Fibroblast of lung (primary cell): Measurements from ENCODE around the gene CDK11B. TPM values are rescaled to one million over a fixed set of nuclear protein-coding genes. Genes with fewer than 3 reads are reported as not detected.
"Not testable (repeated sequence)": the region's sequence is repeated elsewhere in the genome, so short reads cannot be mapped to it uniquely, and the experiment has no call there.

Source experiments
- DNase-seq, 2 donors: peaks; one replicate each; pipeline versions ENCODE4 v3.0.0 to v3.0.0-alpha.2; 2010; ENCODE audit warnings: low read depth in 2 of 2
- H2AFZ ChIP-seq: 2 replicates; pipeline ENCODE4 v1.5.1; 2012; ENCODE audit warnings: low read length, control low read depth, inconsistent platforms
- H3K27ac ChIP-seq: 2 replicates; pipeline ENCODE4 v1.5.1; 2011; ENCODE audit warnings: low read length, control low read depth; ENCODE audit not compliant: insufficient read depth
- H3K27me3 ChIP-seq: 2 replicates; pipeline ENCODE4 v1.5.1; 2011; ENCODE audit warnings: mild to moderate bottlenecking, low read length; ENCODE audit not compliant: control insufficient read depth, insufficient read depth
- H3K36me3 ChIP-seq: 2 replicates; pipeline ENCODE4 v1.5.1; 2011; ENCODE audit warnings: low read length; ENCODE audit not compliant: control insufficient read depth, insufficient read depth
- H3K4me1 ChIP-seq: 2 replicates; pipeline ENCODE4 v1.5.1; 2011; ENCODE audit warnings: low read length; ENCODE audit not compliant: control insufficient read depth, insufficient read depth; ENCODE audit errors: extremely low read depth
- H3K4me2 ChIP-seq: 2 replicates; pipeline ENCODE4 v1.5.1; 2011; ENCODE audit warnings: low read length, control low read depth; ENCODE audit not compliant: insufficient read depth; ENCODE audit errors: extremely low read depth
- H3K4me3 ChIP-seq, 4 experiments: fragments of 200-600 bp in 1 of 4; sonication (generic) in 1 of 4; replicated peaks in 1 of 4; 2 replicates each; pipeline ENCODE4 v1.5.1; 2011 to 2016; ENCODE audit warnings: low read length in 4 of 4, low read depth in 3 of 4, mild to moderate bottlenecking in 3 of 4, control low read depth in 2 of 4, inconsistent platforms in 1 of 4, mixed read lengths in 1 of 4; ENCODE audit not compliant: insufficient read depth in 1 of 4; ENCODE audit errors: control extremely low read depth in 1 of 4
- H3K79me2 ChIP-seq: 2 replicates; pipeline ENCODE4 v1.5.1; 2012; ENCODE audit warnings: mild to moderate bottlenecking, low read length, inconsistent platforms; ENCODE audit not compliant: control insufficient read depth, insufficient read depth
- H3K9ac ChIP-seq: 2 replicates; pipeline ENCODE4 v1.5.1; 2011; ENCODE audit warnings: mild to moderate bottlenecking, low read length, control low read depth; ENCODE audit not compliant: insufficient read depth
- H3K9me3 ChIP-seq: 2 replicates; pipeline ENCODE4 v1.5.1; 2012; ENCODE audit warnings: low read depth, low read length; ENCODE audit not compliant: control insufficient read depth, insufficient read depth
- H4K20me1 ChIP-seq: 2 replicates; pipeline ENCODE4 v1.5.1; 2011; ENCODE audit warnings: low read length; ENCODE audit not compliant: control insufficient read depth, insufficient read depth; ENCODE audit errors: extremely low read depth
- CTCF ChIP-seq, 2 donors: IDR thresholded peaks in 1 of 2; conservative IDR thresholded peaks in 1 of 2; 1 replicate in 1 of 2; 2 replicates in 1 of 2; pipeline ENCODE4 v1.5.1; 2011 to 2012; ENCODE audit warnings: low read length in 2 of 2, control low read depth in 1 of 2, inconsistent platforms in 1 of 2, low read depth in 1 of 2, mild to moderate bottlenecking in 1 of 2
- polyA plus RNA-seq, 2 donors: library from polyadenylated mRNA; depleted of rRNA in 1 of 2; stranded (reverse) in 1 of 2; unstranded in 1 of 2; fragments of >200 nt; gene quantifications; 2 replicates each; pipeline ENCODE4 v1.2.1, GENCODE V29; 2011 to 2012; ENCODE audit warnings: missing spikeins in 1 of 2
- total RNA-seq: library from RNA; depleted of rRNA; stranded (reverse); fragments of >200 nt; gene quantifications from 2 replicates; pipeline ENCODE4 v1.2.1, GENCODE V29; 2014

Gene CDK11B
- total and polyA plus RNA-seq, 2 donors (not counting 1 experiment from before 2014, with no cell fraction given), result 2.5 to 9.7 TPM

GRCh38 chr1:1696431-1697357, 37.9 kb upstream of the CDK11B start:
- H3K9ac ChIP-seq, H3K9me3 ChIP-seq, H4K20me1 ChIP-seq, H3K4me2 ChIP-seq, H2AFZ ChIP-seq, H3K27me3 ChIP-seq, DNase-seq, H3K4me1 ChIP-seq, H3K27ac ChIP-seq, H3K79me2 ChIP-seq, H3K36me3 ChIP-seq, H3K4me3 ChIP-seq: not testable (repeated sequence)

DNA sequence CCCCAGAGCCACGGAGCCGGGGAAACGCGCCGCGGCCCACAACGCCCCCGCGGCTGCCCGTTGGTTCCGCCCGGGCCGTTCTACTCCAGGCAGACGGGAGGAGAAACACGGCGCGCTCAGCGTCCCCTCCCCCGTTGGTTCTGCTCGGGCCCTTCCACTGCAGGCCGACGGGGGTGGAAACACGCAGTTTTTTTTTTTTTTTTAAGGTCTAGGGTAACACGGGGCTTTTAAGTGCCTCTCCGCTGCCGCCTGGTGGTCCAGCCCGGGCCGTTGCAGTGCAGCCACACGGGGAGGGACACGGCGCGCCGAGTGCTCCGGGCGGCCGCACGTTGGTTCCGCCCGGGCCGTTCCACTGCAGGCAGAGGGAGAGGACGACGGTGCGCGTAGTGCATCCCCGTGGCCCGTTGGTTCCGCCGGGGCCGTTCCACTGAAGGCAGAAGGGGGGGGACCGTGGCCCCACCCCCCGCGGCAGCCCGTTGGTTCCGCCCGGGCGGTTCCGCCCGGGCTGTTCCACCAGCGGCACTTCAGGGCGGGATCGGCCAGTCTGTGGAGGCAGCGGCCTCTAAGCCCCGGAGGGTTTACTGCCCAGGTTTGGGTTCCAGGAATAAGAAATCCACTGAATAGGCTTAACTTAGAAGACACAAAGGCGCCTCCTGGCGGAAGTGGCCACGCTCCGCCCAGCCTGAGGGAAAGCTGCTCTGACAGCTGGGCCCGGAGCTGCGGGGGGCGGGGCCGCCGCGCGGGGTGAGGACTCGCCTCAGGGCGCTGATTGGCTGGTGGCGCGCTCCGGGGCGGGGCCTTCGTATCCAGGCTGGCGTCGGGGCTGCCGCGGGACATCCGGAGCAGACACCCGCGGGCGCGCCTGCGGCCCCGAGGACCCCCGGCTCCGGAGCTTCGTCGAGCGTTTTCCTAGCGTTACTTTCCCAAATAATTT, 34.2 kb upstream of the CDK11B start, which contains the start of gene SLC35E2B:
Gene SLC35E2B (minus strand): TSS at position 82 of the 934 bp plus-strand sequence. CDS start 16,096 bp downstream, outside the sequence.
- TF ChIP-seq CTCF (conservative IDR thresholded peaks at IDR 0.05 in 1 of 2, IDR thresholded peaks at IDR 0.05 in 1 of 2; ENCODE audit: low read depth in 1 of 2, low read length in 2 of 2), result peak in 1 of 2 donors; percentile 38
- H4K20me1 ChIP-seq, H3K27me3 ChIP-seq, H3K4me2 ChIP-seq, H3K36me3 ChIP-seq, H3K9me3 ChIP-seq, H2AFZ ChIP-seq, H3K4me1 ChIP-seq: not testable (repeated sequence)
- Histone ChIP-seq H3K79me2 (peaks cover 11% of the 10 kb centered on the region), H3K9ac (peak within 1 kb of the TSS; percentile 70), H3K4me3 (peak within 1 kb of the TSS; percentile 31 to 54 (median 44)), H3K27ac (peak within 1 kb of the TSS; percentile 73)
- DNase-seq, result peak; percentile 93 to 97

- H3K27ac ChIP-seq, result peak overlapping the region; percentile 73
- not testable (repeated sequence) for H3K4me1 ChIP-seq, H3K4me2 ChIP-seq, H3K27me3 ChIP-seq, H2AFZ ChIP-seq, H4K20me1 ChIP-seq, H3K36me3 ChIP-seq, H3K9me3 ChIP-seq
- H3K4me3 ChIP-seq, result peak overlapping the region; percentile 31 to 54 (median 44)
- peak; percentile 52 to 76 for DNase-seq
- peak overlapping the region; percentile 70 for H3K9ac ChIP-seq
- H3K79me2 ChIP-seq, result peaks cover 15% of the 10 kb centered on the region
Observed at GRCh38 chr1:1692324-1692713, 33.5 kb upstream of the CDK11B start.

DNA sequence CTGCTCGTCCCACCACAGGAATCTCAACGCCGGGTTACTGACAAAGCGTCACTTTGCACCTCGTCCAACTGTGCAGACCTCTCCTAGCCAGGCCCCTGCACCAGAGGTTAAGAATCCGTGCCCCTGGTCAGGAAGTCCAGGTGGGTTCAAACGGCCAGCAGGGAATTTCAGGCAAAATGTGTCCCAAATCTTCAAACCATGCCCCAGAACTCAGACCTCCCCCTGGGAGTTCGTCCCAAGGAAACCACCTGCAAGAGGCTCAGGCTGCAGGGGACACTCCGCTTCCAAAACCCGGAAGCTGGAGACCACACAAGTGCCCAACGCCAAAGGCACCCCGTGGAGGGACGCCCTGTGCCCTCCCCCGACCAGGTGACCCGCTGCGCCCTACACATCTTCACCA, 32.6 kb upstream of the CDK11B start:
- H3K9me3 ChIP-seq, H3K9ac ChIP-seq, H4K20me1 ChIP-seq, H3K27ac ChIP-seq, H3K4me2 ChIP-seq, DNase-seq, H3K27me3 ChIP-seq, H3K36me3 ChIP-seq, H2AFZ ChIP-seq, H3K4me1 ChIP-seq: not testable (repeated sequence)
- Histone ChIP-seq H3K79me2 (peaks cover 19% of the 10 kb centered on the region), H3K4me3 (peak overlapping the region in 1 of 4 experiments; percentile 53)

DNA sequence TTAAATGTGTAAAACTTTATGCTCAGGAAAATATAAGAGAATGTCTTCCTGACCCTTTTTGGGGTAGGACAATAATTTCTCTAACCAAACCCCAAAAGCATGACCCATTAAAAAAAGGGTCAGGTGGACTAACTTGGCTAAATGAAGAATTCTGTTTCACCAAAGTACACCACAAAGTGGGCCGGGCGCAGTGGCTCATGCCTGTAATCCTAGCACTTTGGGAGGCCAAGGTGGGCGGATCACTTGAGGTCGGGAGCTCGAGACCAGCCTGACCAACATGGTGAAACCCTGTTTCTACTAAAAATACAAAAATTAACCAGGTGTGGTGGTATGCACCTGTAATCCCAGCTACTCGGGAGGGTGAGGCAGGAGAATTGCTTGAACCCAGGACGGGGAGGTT, 30.7 kb upstream of the CDK11B start:
- not testable (repeated sequence) for H3K27ac ChIP-seq, H3K9me3 ChIP-seq, DNase-seq, H4K20me1 ChIP-seq, H3K4me3 ChIP-seq, H2AFZ ChIP-seq, H3K4me2 ChIP-seq, H3K36me3 ChIP-seq, H3K9ac ChIP-seq, H3K4me1 ChIP-seq, H3K27me3 ChIP-seq
- peaks cover 27% of the 10 kb centered on the region for H3K79me2 ChIP-seq
